ENCODE results near the gene GPATCH2. TPM values are rescaled to one million over a fixed set of nuclear protein-coding genes. Genes with fewer than 3 reads are reported as not detected.

The GPATCH2 gene
- polyA plus RNA-seq, 1 donor from 2014 or later, result 12.3 TPM

GRCh38 chr1:217528271-217528670 lies 102.6 kb downstream of the GPATCH2 start:
- H3K36me3 ChIP-seq (ENCODE audit: insufficient read depth, low read length), result no peaks in the 10 kb centered on the region
- no peaks in the 10 kb centered on the region for H3K9me3 ChIP-seq (ENCODE audit: low read length)
- H4K20me1 ChIP-seq (ENCODE audit: insufficient read depth), result no peaks in the 10 kb centered on the region
- H3K9ac ChIP-seq (ENCODE audit: low read length), result no peak overlapping the region
- H3K27me3 ChIP-seq (ENCODE audit: insufficient read depth, low read depth, low read length), result no peaks in the 10 kb centered on the region
- no peak overlapping the region for H3K4me3 ChIP-seq (ENCODE audit: low read length)
- no peak overlapping the region for H3K27ac ChIP-seq (ENCODE audit: low read length)
- H3F3A ChIP-seq (ENCODE audit: insufficient read depth, low read length, poor library complexity, severe bottlenecking), result no peaks in the 10 kb centered on the region
- TF ChIP-seq TAF1 (IDR thresholded peaks at IDR 0.05; ENCODE audit: low read depth), result no peak
- no peak for TF ChIP-seq EZH2 (IDR thresholded peaks at IDR 0.05; ENCODE audit: borderline replicate concordance, insufficient read depth, low read length, poor library complexity, severe bottlenecking)
- TF ChIP-seq RAD21 (conservative IDR thresholded peaks at IDR 0.05), result no peak
- no peak for TF ChIP-seq MXI1 (conservative IDR thresholded peaks at IDR 0.05; ENCODE audit: poor library complexity, severe bottlenecking)
- no peak for TF ChIP-seq SMC3 (conservative IDR thresholded peaks at IDR 0.05; ENCODE audit: poor library complexity)
- TF ChIP-seq POLR2AphosphoS5 (IDR thresholded peaks at IDR 0.05), result no peak
- no peak overlapping the region for H3K4me2 ChIP-seq (ENCODE audit: low read length)
- no peaks in the 10 kb centered on the region for H3K79me2 ChIP-seq (replicated peaks; ENCODE audit: insufficient read depth, low read length)
- no peak overlapping the region for H2AFZ ChIP-seq (ENCODE audit: low read depth, low read length)
- H3K9me2 ChIP-seq (ENCODE audit: insufficient read depth, low read length), result no peaks in the 10 kb centered on the region

DNA sequence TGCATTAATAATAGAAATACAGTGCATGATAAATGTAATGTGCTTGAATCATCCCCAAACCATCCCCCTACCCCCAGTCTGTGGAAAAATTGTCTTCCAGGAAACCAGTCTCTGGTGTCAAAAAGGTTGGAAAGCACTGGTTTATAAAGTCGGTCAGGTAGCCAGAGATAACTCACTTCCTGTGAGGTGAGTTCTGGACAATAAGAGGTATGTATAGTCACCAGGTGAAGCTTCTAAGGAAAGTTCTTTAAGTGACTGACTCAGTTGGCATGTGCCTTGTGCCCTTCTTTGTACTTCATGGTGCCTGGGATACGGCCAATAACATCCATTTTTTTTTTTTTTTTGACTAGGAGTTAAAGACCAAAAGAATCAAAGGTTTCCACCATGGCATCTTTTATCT lies 103.7 kb downstream of the GPATCH2 start:
- Histone ChIP-seq H3K9me2 (ENCODE audit: insufficient read depth, low read length) (no peaks in the 10 kb centered on the region), H2AFZ (ENCODE audit: low read depth, low read length) (no peak overlapping the region), H3F3A (ENCODE audit: insufficient read depth, low read length, poor library complexity, severe bottlenecking) (no peaks in the 10 kb centered on the region), H3K4me3 (ENCODE audit: low read length) (no peak overlapping the region), H3K79me2 (replicated peaks; ENCODE audit: insufficient read depth, low read length) (no peaks in the 10 kb centered on the region), H3K9me3 (ENCODE audit: low read length) (no peaks in the 10 kb centered on the region), H3K4me2 (ENCODE audit: low read length) (no peak overlapping the region), H3K9ac (ENCODE audit: low read length) (no peak overlapping the region), H3K36me3 (ENCODE audit: insufficient read depth, low read length) (no peaks in the 10 kb centered on the region), H4K20me1 (ENCODE audit: insufficient read depth) (no peaks in the 10 kb centered on the region), H3K27me3 (ENCODE audit: insufficient read depth, low read depth, low read length) (no peaks in the 10 kb centered on the region), H3K27ac (ENCODE audit: low read length) (no peak overlapping the region)
- TF ChIP-seq TAF1 (IDR thresholded peaks at IDR 0.05; ENCODE audit: low read depth) (no peak), EZH2 (IDR thresholded peaks at IDR 0.05; ENCODE audit: borderline replicate concordance, insufficient read depth, low read length, poor library complexity, severe bottlenecking) (no peak)

GRCh38 chr1:217526636-217527035 lies 104.3 kb downstream of the GPATCH2 start:
- H3K79me2 ChIP-seq (replicated peaks; ENCODE audit: insufficient read depth, low read length), result no peaks in the 10 kb centered on the region
- H3K27me3 ChIP-seq (ENCODE audit: insufficient read depth, low read depth, low read length), result no peaks in the 10 kb centered on the region
- no peaks in the 10 kb centered on the region for H3K36me3 ChIP-seq (ENCODE audit: insufficient read depth, low read length)
- no peak overlapping the region for H3K27ac ChIP-seq (ENCODE audit: low read length)
- H3K4me3 ChIP-seq (ENCODE audit: low read length), result no peak overlapping the region
- no peak overlapping the region for H3K9ac ChIP-seq (ENCODE audit: low read length)
- H4K20me1 ChIP-seq (ENCODE audit: insufficient read depth), result no peaks in the 10 kb centered on the region
- H3K4me2 ChIP-seq (ENCODE audit: low read length), result no peak overlapping the region
- H2AFZ ChIP-seq (ENCODE audit: low read depth, low read length), result no peak overlapping the region
- no peaks in the 10 kb centered on the region for H3K9me3 ChIP-seq (ENCODE audit: low read length)
- H3F3A ChIP-seq (ENCODE audit: insufficient read depth, low read length, poor library complexity, severe bottlenecking), result no peaks in the 10 kb centered on the region
- no peak for TF ChIP-seq TAF1 (IDR thresholded peaks at IDR 0.05; ENCODE audit: low read depth)
- no peaks in the 10 kb centered on the region for H3K9me2 ChIP-seq (ENCODE audit: insufficient read depth, low read length)

- no peaks in the 10 kb centered on the region for H3K9me3 ChIP-seq (ENCODE audit: low read length)
- H4K20me1 ChIP-seq (ENCODE audit: insufficient read depth), result no peaks in the 10 kb centered on the region
- no peaks in the 10 kb centered on the region for H3K27me3 ChIP-seq (ENCODE audit: insufficient read depth, low read depth, low read length)
- H3K27ac ChIP-seq (ENCODE audit: low read length), result no peak overlapping the region
- TF ChIP-seq EZH2 (IDR thresholded peaks at IDR 0.05; ENCODE audit: borderline replicate concordance, insufficient read depth, low read length, poor library complexity, severe bottlenecking) (no peak), RAD21 (conservative IDR thresholded peaks at IDR 0.05) (no peak), SMC3 (conservative IDR thresholded peaks at IDR 0.05; ENCODE audit: poor library complexity) (no peak), MXI1 (conservative IDR thresholded peaks at IDR 0.05; ENCODE audit: poor library complexity, severe bottlenecking) (no peak), CTCF (IDR thresholded peaks at IDR 0.05; ENCODE audit: poor library complexity, severe bottlenecking) (no peak), EP300 (conservative IDR thresholded peaks at IDR 0.05; ENCODE audit: poor library complexity, severe bottlenecking) (no peak), POLR2AphosphoS5 (IDR thresholded peaks at IDR 0.05) (no peak), TAF1 (IDR thresholded peaks at IDR 0.05; ENCODE audit: low read depth) (no peak)
- TF ChIP-seq, protein P1, sequence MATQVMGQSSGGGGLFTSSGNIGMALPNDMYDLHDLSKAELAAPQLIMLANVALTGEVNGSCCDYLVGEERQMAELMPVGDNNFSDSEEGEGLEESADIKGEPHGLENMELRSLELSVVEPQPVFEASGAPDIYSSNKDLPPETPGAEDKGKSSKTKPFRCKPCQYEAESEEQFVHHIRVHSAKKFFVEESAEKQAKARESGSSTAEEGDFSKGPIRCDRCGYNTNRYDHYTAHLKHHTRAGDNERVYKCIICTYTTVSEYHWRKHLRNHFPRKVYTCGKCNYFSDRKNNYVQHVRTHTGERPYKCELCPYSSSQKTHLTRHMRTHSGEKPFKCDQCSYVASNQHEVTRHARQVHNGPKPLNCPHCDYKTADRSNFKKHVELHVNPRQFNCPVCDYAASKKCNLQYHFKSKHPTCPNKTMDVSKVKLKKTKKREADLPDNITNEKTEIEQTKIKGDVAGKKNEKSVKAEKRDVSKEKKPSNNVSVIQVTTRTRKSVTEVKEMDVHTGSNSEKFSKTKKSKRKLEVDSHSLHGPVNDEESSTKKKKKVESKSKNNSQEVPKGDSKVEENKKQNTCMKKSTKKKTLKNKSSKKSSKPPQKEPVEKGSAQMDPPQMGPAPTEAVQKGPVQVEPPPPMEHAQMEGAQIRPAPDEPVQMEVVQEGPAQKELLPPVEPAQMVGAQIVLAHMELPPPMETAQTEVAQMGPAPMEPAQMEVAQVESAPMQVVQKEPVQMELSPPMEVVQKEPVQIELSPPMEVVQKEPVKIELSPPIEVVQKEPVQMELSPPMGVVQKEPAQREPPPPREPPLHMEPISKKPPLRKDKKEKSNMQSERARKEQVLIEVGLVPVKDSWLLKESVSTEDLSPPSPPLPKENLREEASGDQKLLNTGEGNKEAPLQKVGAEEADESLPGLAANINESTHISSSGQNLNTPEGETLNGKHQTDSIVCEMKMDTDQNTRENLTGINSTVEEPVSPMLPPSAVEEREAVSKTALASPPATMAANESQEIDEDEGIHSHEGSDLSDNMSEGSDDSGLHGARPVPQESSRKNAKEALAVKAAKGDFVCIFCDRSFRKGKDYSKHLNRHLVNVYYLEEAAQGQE (IDR thresholded peaks at IDR 0.05; ENCODE audit: borderline replicate concordance), result no peak
- H2AFZ ChIP-seq (ENCODE audit: low read depth, low read length), result no peak overlapping the region
- H3K79me2 ChIP-seq (replicated peaks; ENCODE audit: insufficient read depth, low read length), result no peaks in the 10 kb centered on the region
- H3K9me2 ChIP-seq (ENCODE audit: insufficient read depth, low read length), result no peaks in the 10 kb centered on the region
- H3K4me2 ChIP-seq (ENCODE audit: low read length), result no peak overlapping the region
- H3F3A ChIP-seq (ENCODE audit: insufficient read depth, low read length, poor library complexity, severe bottlenecking), result no peaks in the 10 kb centered on the region
- H3K36me3 ChIP-seq (ENCODE audit: insufficient read depth, low read length), result no peaks in the 10 kb centered on the region
- H3K9ac ChIP-seq (ENCODE audit: low read length), result no peak overlapping the region
- H3K4me3 ChIP-seq (ENCODE audit: low read length), result no peak overlapping the region
Measured at GRCh38 chr1:217525773-217526490, 105.0 kb downstream of the GPATCH2 start.
